ENCODE data around the gene ABCG1. TPM values are rescaled to one million over a fixed set of nuclear protein-coding genes. Genes with fewer than 3 reads are reported as not detected.

ABCG1 gene
- total RNA-seq, 2 experiments from 2014 or later, result 16.7 to 17.3 TPM

DNA sequence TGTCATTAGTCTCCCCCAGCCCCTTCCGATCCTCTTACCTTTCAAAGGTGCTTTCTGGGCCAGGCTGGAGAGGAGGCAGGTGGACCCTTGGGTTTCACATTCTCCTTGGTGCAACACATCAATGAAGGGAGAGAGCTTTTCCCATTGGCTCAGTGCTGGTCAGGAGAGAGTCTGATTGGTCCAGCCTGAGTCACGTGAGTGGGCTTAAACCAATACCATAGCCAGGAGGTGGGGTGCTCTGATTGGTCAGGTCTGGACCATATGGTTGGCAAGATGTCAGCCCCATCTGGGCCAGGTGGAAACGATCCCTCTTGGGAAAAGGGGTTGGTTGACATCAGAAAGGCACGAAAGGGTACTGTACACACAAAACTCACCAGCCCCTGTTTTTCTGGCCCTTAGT lies 44.8 kb upstream of the ABCG1 start:
- Histone ChIP-seq H3K9me3 (ENCODE audit: low read length) (0 out of 2 replicates have a peak, but pooled peaks cover 10% of the 10 kb centered on the region), H2AFZ (ENCODE audit: low read length) (peak overlapping the region; percentile 34; the same call in 1 of the 2 replicates), H3K9me2 (ENCODE audit: insufficient read depth, low read length) (no peaks in the 10 kb centered on the region), H3K4me2 (ENCODE audit: low read length) (peak overlapping the region; percentile 25; the same call in 1 of the 2 replicates), H3K4me1 (ENCODE audit: insufficient read depth, low read length, poor library complexity, severe bottlenecking) (peaks cover 36% of the 10 kb centered on the region), H3K79me2 (ENCODE audit: insufficient read depth, low read depth, low read length) (no peaks in the 10 kb centered on the region), H3K4me3 (ENCODE audit: low read depth, low read length, poor library complexity, severe bottlenecking) (no peak overlapping the region), H3K27ac (ENCODE audit: low read depth, low read length, poor library complexity, severe bottlenecking) (no peak overlapping the region), H4K20me1 (ENCODE audit: insufficient read depth, low read length) (no peaks in the 10 kb centered on the region), H3K36me3 (ENCODE audit: insufficient read depth, low read length) (no peaks in the 10 kb centered on the region)
- peak; percentile 47 for DNase-seq (ENCODE audit: low spot score)
- CTCF ChIA-PET (ENCODE audit: unreplicated experiment), result no interaction called here
- POLR2A ChIA-PET, result interaction anchor here (1.4 kb wide), 1 partner anchor 13 kb away, joined by 4 read pairs; no protein-coding TSS in a partner anchor
- intact Hi-C loops (cut with micrococcal nuclease; ENCODE audit: unreplicated experiment), result no loop called here
- no TSS peak for BruUV-seq (replicated peaks)
- no peak for TF ChIP-seq EZH2phosphoT487 (IDR thresholded peaks at IDR 0.05; ENCODE audit: borderline replicate concordance, low read depth, low read length)
- TF ChIP-seq, protein P1, sequence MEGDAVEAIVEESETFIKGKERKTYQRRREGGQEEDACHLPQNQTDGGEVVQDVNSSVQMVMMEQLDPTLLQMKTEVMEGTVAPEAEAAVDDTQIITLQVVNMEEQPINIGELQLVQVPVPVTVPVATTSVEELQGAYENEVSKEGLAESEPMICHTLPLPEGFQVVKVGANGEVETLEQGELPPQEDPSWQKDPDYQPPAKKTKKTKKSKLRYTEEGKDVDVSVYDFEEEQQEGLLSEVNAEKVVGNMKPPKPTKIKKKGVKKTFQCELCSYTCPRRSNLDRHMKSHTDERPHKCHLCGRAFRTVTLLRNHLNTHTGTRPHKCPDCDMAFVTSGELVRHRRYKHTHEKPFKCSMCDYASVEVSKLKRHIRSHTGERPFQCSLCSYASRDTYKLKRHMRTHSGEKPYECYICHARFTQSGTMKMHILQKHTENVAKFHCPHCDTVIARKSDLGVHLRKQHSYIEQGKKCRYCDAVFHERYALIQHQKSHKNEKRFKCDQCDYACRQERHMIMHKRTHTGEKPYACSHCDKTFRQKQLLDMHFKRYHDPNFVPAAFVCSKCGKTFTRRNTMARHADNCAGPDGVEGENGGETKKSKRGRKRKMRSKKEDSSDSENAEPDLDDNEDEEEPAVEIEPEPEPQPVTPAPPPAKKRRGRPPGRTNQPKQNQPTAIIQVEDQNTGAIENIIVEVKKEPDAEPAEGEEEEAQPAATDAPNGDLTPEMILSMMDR (conservative IDR thresholded peaks at IDR 0.05; ENCODE audit: low read length), result no peak

GRCh38 chr21:42175110-42175710 lies 43.7 kb upstream of the ABCG1 start:
- no peak for DNase-seq (ENCODE audit: low spot score)
- peaks cover 30% of the 10 kb centered on the region for H3K4me1 ChIP-seq (ENCODE audit: insufficient read depth, low read length, poor library complexity, severe bottlenecking)
- H3K9me3 ChIP-seq (ENCODE audit: low read length), result 0 out of 2 replicates have a peak, but pooled peaks cover 10% of the 10 kb centered on the region
- POLR2A ChIA-PET, result interaction anchor here (1.0 to 3.2 kb wide), 2 partner anchors 11 to 45 kb away, joined by 3 to 13 read pairs; no protein-coding TSS in a partner anchor
- no peaks in the 10 kb centered on the region for H3K79me2 ChIP-seq (ENCODE audit: insufficient read depth, low read depth, low read length)
- no peak overlapping the region for H3K27ac ChIP-seq (ENCODE audit: low read depth, low read length, poor library complexity, severe bottlenecking)
- no peak overlapping the region for H3K4me2 ChIP-seq (ENCODE audit: low read length)
- no peaks in the 10 kb centered on the region for H3K9me2 ChIP-seq (ENCODE audit: insufficient read depth, low read length)
- intact Hi-C loops (cut with micrococcal nuclease; ENCODE audit: unreplicated experiment), result no loop called here
- no peaks in the 10 kb centered on the region for H4K20me1 ChIP-seq (ENCODE audit: insufficient read depth, low read length)
- CTCF ChIA-PET (ENCODE audit: unreplicated experiment), result no interaction called here
- BruUV-seq (replicated peaks), result no TSS peak
- H2AFZ ChIP-seq (ENCODE audit: low read length), result no peak overlapping the region
- no peaks in the 10 kb centered on the region for H3K36me3 ChIP-seq (ENCODE audit: insufficient read depth, low read length)
- no peak overlapping the region for H3K4me3 ChIP-seq (ENCODE audit: low read depth, low read length, poor library complexity, severe bottlenecking)
- TF ChIP-seq, protein P1 (conservative IDR thresholded peaks at IDR 0.05; ENCODE audit: low read length), result no peak
- TF ChIP-seq EZH2phosphoT487 (IDR thresholded peaks at IDR 0.05; ENCODE audit: borderline replicate concordance, low read depth, low read length), result no peak

DNA sequence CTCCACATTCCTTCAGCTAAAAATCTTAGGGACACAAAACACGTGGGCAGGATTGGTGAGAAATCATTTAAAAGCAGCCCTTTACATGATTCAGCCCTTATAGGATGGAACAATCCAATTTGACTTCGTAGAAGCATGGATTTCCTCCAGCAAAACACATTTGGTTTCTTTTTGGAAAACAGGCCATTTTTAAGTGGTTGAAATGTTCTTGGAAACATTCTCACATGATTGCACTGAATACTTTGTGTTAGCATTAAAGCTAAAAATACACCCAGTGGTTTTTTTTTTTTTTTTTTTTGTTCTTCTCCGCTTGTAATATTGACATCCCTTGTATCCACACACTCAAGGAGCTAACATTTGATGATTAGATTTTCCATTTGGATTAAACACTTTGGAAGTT lies 42.1 kb upstream of the ABCG1 start:
- no peak for DNase-seq (ENCODE audit: low spot score)
- intact Hi-C loops (cut with micrococcal nuclease; ENCODE audit: unreplicated experiment), result no loop called here
- Histone ChIP-seq H3K79me2 (ENCODE audit: insufficient read depth, low read depth, low read length) (no peaks in the 10 kb centered on the region), H4K20me1 (ENCODE audit: insufficient read depth, low read length) (no peaks in the 10 kb centered on the region), H3K4me3 (ENCODE audit: low read depth, low read length, poor library complexity, severe bottlenecking) (no peak overlapping the region), H3K27ac (ENCODE audit: low read depth, low read length, poor library complexity, severe bottlenecking) (no peak overlapping the region), H3K9me2 (ENCODE audit: insufficient read depth, low read length) (no peaks in the 10 kb centered on the region), H3K4me1 (ENCODE audit: insufficient read depth, low read length, poor library complexity, severe bottlenecking) (peaks cover 14% of the 10 kb centered on the region), H3K9me3 (ENCODE audit: low read length) (0 out of 2 replicates have a peak, but pooled peaks cover 10% of the 10 kb centered on the region), H2AFZ (ENCODE audit: low read length) (no peak overlapping the region; the same call in 1 of the 2 replicates), H3K36me3 (ENCODE audit: insufficient read depth, low read length) (no peaks in the 10 kb centered on the region), H3K4me2 (ENCODE audit: low read length) (no peak overlapping the region)
- POLR2A ChIA-PET, result interaction anchor here (1.1 to 3.2 kb wide), 3 partner anchors 9 to 57 kb away, joined by 4 to 13 read pairs (median 5); no protein-coding TSS in a partner anchor
- BruUV-seq (replicated peaks), result no TSS peak
- TF ChIP-seq, protein P1 (conservative IDR thresholded peaks at IDR 0.05; ENCODE audit: low read length), result no peak
- TF ChIP-seq EZH2phosphoT487 (IDR thresholded peaks at IDR 0.05; ENCODE audit: borderline replicate concordance, low read depth, low read length), result no peak
- CTCF ChIA-PET (ENCODE audit: unreplicated experiment), result no interaction called here
